NB4 (cell line): ENCODE results near the gene CDON.

ENCODE experiments used
- CTCF ChIP-seq: IDR thresholded peaks from one replicate; pipeline ENCODE4 v1.5.1; 2012; ENCODE audit warnings: low read depth, low read length
- POLR2A ChIP-seq: IDR thresholded peaks from 2 replicates; pipeline ENCODE4 v1.6.1; 2011; ENCODE audit warnings: mild to moderate bottlenecking; ENCODE audit not compliant: insufficient read length; ENCODE audit errors: extremely low read depth

GRCh38 chr11:125931668-125932067, 131.0 kb downstream of the CDON start:
- TF ChIP-seq POLR2A = no peak
- TF ChIP-seq CTCF = no peak
